HEK293 (cell line): ENCODE results near the gene GMCL1.

Source experiments
- CTCF ChIA-PET: fragments of 350-600 bp; formaldehyde crosslinking; extraction: SDS; loops from one replicate; lab custom pipeline; 2021; ENCODE audit warnings: antibody characterized with exemption; lab: Yijun Ruan, JAX
- POLR2A ChIA-PET: fragments of 300-600 bp; formaldehyde crosslinking; extraction: SDS; loops from one replicate; lab custom pipeline; 2020; ENCODE audit warnings: antibody characterized with exemption, inconsistent platforms; lab: Yijun Ruan, JAX
- H3K27ac ChIP-seq: fragments of 200-500 bp; sonication (Bioruptor generic); 2 replicates; pipeline ENCODE4 v1.5.1; 2014; ENCODE audit warnings: low read depth, low read length, control low read depth, inconsistent platforms; ENCODE audit errors: extremely low read depth
- H3K36me3 ChIP-seq, 2 experiments: fragments of 200-500 bp in 1 of 2; sonication (Bioruptor generic) in 1 of 2; 1 replicate in 1 of 2; 2 replicates in 1 of 2; pipeline ENCODE4 v1.5.1; 2014 to 2017; ENCODE audit warnings: inconsistent platforms in 2 of 2, low read length in 2 of 2; ENCODE audit not compliant: control insufficient read depth in 2 of 2, insufficient read depth in 1 of 2
- H3K4me1 ChIP-seq: fragments of 200-500 bp; sonication (Bioruptor generic); 2 replicates; pipeline ENCODE4 v1.5.1; 2014; ENCODE audit warnings: mild to moderate bottlenecking, low read length, inconsistent platforms; ENCODE audit not compliant: control insufficient read depth, insufficient read depth
- H3K4me3 ChIP-seq: 2 replicates; pipeline ENCODE4 v1.5.1; 2011; ENCODE audit warnings: low read depth, mild to moderate bottlenecking, control low read depth, low read length, moderate library complexity
- H3K9me3 ChIP-seq: fragments of 200-500 bp; sonication (Bioruptor generic); 2 replicates; pipeline ENCODE4 v1.5.1; 2014; ENCODE audit warnings: low read depth, low read length, inconsistent platforms; ENCODE audit not compliant: control insufficient read depth, insufficient read depth
- GLIS1 ChIP-seq: fragments of 450-650 bp; formaldehyde crosslinking; IDR thresholded peaks from 2 replicates; pipeline ENCODE4 v1.5.1; 2016; ENCODE audit warnings: missing biosample characterization, missing genetic modification characterization
- OVOL3 ChIP-seq: fragments of 450-650 bp; formaldehyde crosslinking; IDR thresholded peaks from 2 replicates; pipeline ENCODE4 v1.5.1; 2016; ENCODE audit warnings: missing biosample characterization, missing genetic modification characterization
- PRDM10 ChIP-seq: fragments of 450-650 bp; formaldehyde crosslinking; IDR thresholded peaks from 2 replicates; pipeline ENCODE4 v1.5.1; 2016; ENCODE audit warnings: missing biosample characterization, missing genetic modification characterization
- PRDM6 ChIP-seq: fragments of 450-650 bp; formaldehyde crosslinking; IDR thresholded peaks from 2 replicates; pipeline ENCODE4 v1.5.1; 2017; ENCODE audit warnings: missing biosample characterization, missing genetic modification characterization
- SP2 ChIP-seq: fragments of 450-650 bp; formaldehyde crosslinking; IDR thresholded peaks from 2 replicates; pipeline ENCODE4 v1.5.1; 2016; ENCODE audit warnings: missing biosample characterization, missing genetic modification characterization
- ZBTB10 ChIP-seq: fragments of 450-650 bp; formaldehyde crosslinking; IDR thresholded peaks from 2 replicates; pipeline ENCODE4 v1.5.1; 2016; ENCODE audit warnings: missing biosample characterization, missing genetic modification characterization
- ZBTB21 ChIP-seq: fragments of 450-650 bp; formaldehyde crosslinking; IDR thresholded peaks from 2 replicates; pipeline ENCODE4 v1.5.1; 2017; ENCODE audit warnings: missing biosample characterization, missing genetic modification characterization
- ZBTB7A ChIP-seq: fragments of 450-650 bp; formaldehyde crosslinking; IDR thresholded peaks from 2 replicates; pipeline ENCODE4 v1.5.1; 2016; ENCODE audit warnings: low read depth, missing biosample characterization, missing genetic modification characterization
- ZFHX2 ChIP-seq: fragments of 450-650 bp; formaldehyde crosslinking; conservative IDR thresholded peaks from 2 replicates; pipeline ENCODE4 v1.5.1; 2016; ENCODE audit warnings: missing biosample characterization, missing genetic modification characterization
- ZNF10 ChIP-seq: fragments of 450-650 bp; formaldehyde crosslinking; IDR thresholded peaks from 2 replicates; pipeline ENCODE4 v1.5.1; 2017; ENCODE audit warnings: missing biosample characterization, missing genetic modification characterization
- ZNF157 ChIP-seq: fragments of 450-650 bp; formaldehyde crosslinking; IDR thresholded peaks from 2 replicates; pipeline ENCODE4 v1.5.1; 2016; ENCODE audit warnings: missing biosample characterization, missing genetic modification characterization
- ZNF202 ChIP-seq: fragments of 450-650 bp; formaldehyde crosslinking; IDR thresholded peaks from 2 replicates; pipeline ENCODE4 v1.5.1; 2016; ENCODE audit warnings: missing biosample characterization, missing genetic modification characterization, borderline replicate concordance
- ZNF274 ChIP-seq, 2 experiments: fragments of 200-500 bp in 1 of 2; fragments of 450-650 bp in 1 of 2; sonication (Bioruptor generic) in 1 of 2; formaldehyde crosslinking in 1 of 2; IDR thresholded peaks; 2 replicates each; pipeline versions ENCODE4 v1.5.1 to v1.6.1; 2014 to 2016; ENCODE audit warnings: borderline replicate concordance in 1 of 2, inconsistent platforms in 1 of 2, low read length in 1 of 2, missing biosample characterization in 1 of 2, missing genetic modification characterization in 1 of 2
- ZNF473 ChIP-seq: fragments of 450-650 bp; formaldehyde crosslinking; IDR thresholded peaks from 2 replicates; pipeline ENCODE4 v1.5.1; 2017; ENCODE audit warnings: missing biosample characterization, missing genetic modification characterization
- ZNF555 ChIP-seq: fragments of 450-650 bp; formaldehyde crosslinking; conservative IDR thresholded peaks from 2 replicates; pipeline ENCODE4 v1.5.1; 2017; ENCODE audit warnings: missing biosample characterization, mild to moderate bottlenecking, missing genetic modification characterization, inconsistent platforms
- ZNF660 ChIP-seq: fragments of 450-650 bp; IDR thresholded peaks from 2 replicates; pipeline ENCODE4 v1.5.1; 2018; ENCODE audit warnings: missing biosample characterization, mild to moderate bottlenecking, missing genetic modification characterization
- ZNF664 ChIP-seq: fragments of 450-650 bp; formaldehyde crosslinking; IDR thresholded peaks from 2 replicates; pipeline ENCODE4 v1.5.1; 2016; ENCODE audit warnings: missing biosample characterization, missing genetic modification characterization
- ZNF747 ChIP-seq: fragments of 450-650 bp; formaldehyde crosslinking; IDR thresholded peaks from 2 replicates; pipeline ENCODE4 v1.5.1; 2016; ENCODE audit warnings: missing biosample characterization, missing genetic modification characterization

The GMCL1 gene

GRCh38 chr2:69837533-69837932, 8.1 kb downstream of the GMCL1 start (continued):
- TF ChIP-seq ZBTB10 (tag by site-specific recombination) (no peak), SP2 (tag by site-specific recombination) (no peak), ZNF747 (tag by site-specific recombination) (no peak), ZNF660 (no peak), ZNF202 (no peak), ZNF664 (tag by site-specific recombination) (no peak), ZBTB21 (tag by site-specific recombination) (no peak), ZNF274 (IDR thresholded peaks at IDR 0.05; ENCODE audit: low read length) (no peak), ZNF274 (tag by site-specific recombination; IDR thresholded peaks at IDR 0.05; ENCODE audit: borderline replicate concordance) (no peak), ZNF10 (no peak), ZNF555 (no peak), GLIS1 (tag by site-specific recombination) (no peak), OVOL3 (tag by site-specific recombination) (no peak), ZNF157 (tag by site-specific recombination) (no peak)
- TF ChIP-seq, all 188 proteins: peak for 0

GRCh38 chr2:69843993-69844392, 14.5 kb downstream of the GMCL1 start:
- H3K9me3 ChIP-seq, result no peaks in the 10 kb centered on the region
- peaks cover 29 to 67% of the 10 kb centered on the region in 2 experiments for H3K36me3 ChIP-seq
- CTCF ChIA-PET, result no interaction called here
- POLR2A ChIA-PET, result no interaction called here
- TF ChIP-seq ZFHX2 (tag by site-specific recombination) (no peak), ZNF473 (tag by site-specific recombination) (no peak), PRDM6 (tag by site-specific recombination) (no peak), ZBTB7A (tag by site-specific recombination) (no peak), OVOL3 (tag by site-specific recombination) (no peak), PRDM10 (no peak)
- TF ChIP-seq, all 188 proteins: peak for 0
- Histone ChIP-seq H3K4me1 (no peaks in the 10 kb centered on the region), H3K27ac (no peak overlapping the region), H3K4me3 (no peak overlapping the region)
